ENCODE results near the gene PAX4. TPM values are rescaled to one million over a fixed set of nuclear protein-coding genes. Genes with fewer than 3 reads are reported as not detected.
A peak's percentile ranks its signal among the peaks of the same experiment; 100 is the strongest.

Gene PAX4
- total and polyA plus RNA-seq, 9 of the 15 experiments (the other 6 are each of a cell fraction or from before 2014, with no cell fraction given): not detected

- TF ChIP-seq PREB (CRISPR knock-in tag; IDR thresholded peaks at IDR 0.05) (no peak), TBP (optimal IDR thresholded peaks at IDR 0.05; ENCODE audit: low read depth, low read length) (no peak), CTCFL (IDR thresholded peaks at IDR 0.05; ENCODE audit: borderline replicate concordance, insufficient read depth, low read depth, low read length, poor library complexity, severe bottlenecking) (peak; percentile 59), RAD21 (CRISPR knock-in tag; conservative IDR thresholded peaks at IDR 0.05 in 1 of 2, IDR thresholded peaks at IDR 0.05 in 1 of 2) (peak; percentile 37 to 59), SMC3 (conservative IDR thresholded peaks at IDR 0.05; ENCODE audit: insufficient read depth, low read depth, low read length) (0 out of 2 replicates have a peak, but pooled peaks have one; percentile 43), CREM (IDR thresholded peaks at IDR 0.05; ENCODE audit: low read depth) (0 out of 2 replicates have a peak, but pooled peaks have one; percentile 15)
Measured at GRCh38 chr7:127629268-127629854, 11.4 kb upstream of the PAX4 start (continued).

Measured in K562 (cell line).